HG02870 (cell line): ENCODE data around the gene PGM1.

Experiments
- ATAC-seq: cut with Tn5 transposase; IDR thresholded peaks from one replicate; pipeline ENCODE4 v1.9.1; 2021; ENCODE audit warnings: mild to moderate bottlenecking, moderate library complexity; ENCODE audit not compliant: unreplicated experiment

The PGM1 gene

GRCh38 chr1:63691701-63692425 is 98.7 kb downstream of the PGM1 start:
- peak; percentile 45 for ATAC-seq

- peak; percentile 84 for ATAC-seq
These were observed 100.8 kb downstream of the PGM1 start for GRCh38 chr1:63693944-63694571.

GRCh38 chr1:63698001-63698838 is 105.0 kb downstream of the PGM1 start:
- no peak for ATAC-seq

- no peak for ATAC-seq
These were observed 108.0 kb downstream of the PGM1 start for GRCh38 chr1:63701187-63701586.

GRCh38 chr1:63703701-63704107 is 110.5 kb downstream of the PGM1 start:
- no peak for ATAC-seq

- no peak for ATAC-seq
These were observed 111.2 kb downstream of the PGM1 start for GRCh38 chr1:63704443-63704842.

- ATAC-seq: peak; percentile 42
These were observed 111.9 kb downstream of the PGM1 start for GRCh38 chr1:63705078-63705477.

- ATAC-seq: no peak
These were observed 116.1 kb downstream of the PGM1 start for GRCh38 chr1:63709267-63709828.
